HFFc6 (cell line): ENCODE data around the gene ICOSLG. TPM values are rescaled to one million over a fixed set of nuclear protein-coding genes. Genes with fewer than 3 reads are reported as not detected.
"Not testable (repeated sequence)": the region's sequence is repeated elsewhere in the genome, so short reads cannot be mapped to it uniquely, and the experiment has no call there.

ENCODE experiments used
- DNase-seq: peaks from one replicate; pipeline ENCODE4 v3.0.0-alpha.2; 2018
- H3K27ac Mint-ChIP-seq: 2 replicates; pipeline ENCODE4 v1.8.0; 2020; ENCODE audit warnings: mild to moderate bottlenecking, mixed read lengths
- H3K27me3 Mint-ChIP-seq: 2 replicates; pipeline ENCODE4 v1.8.0; 2021; ENCODE audit warnings: mild to moderate bottlenecking, moderate library complexity, mixed read lengths; ENCODE audit not compliant: insufficient read depth
- H3K36me3 Mint-ChIP-seq: 2 replicates; pipeline ENCODE4 v1.8.0; 2021; ENCODE audit warnings: low read depth, mixed read lengths
- H3K4me1 Mint-ChIP-seq: 2 replicates; pipeline ENCODE4 v1.8.0; 2020; ENCODE audit warnings: low read depth, mixed read lengths
- H3K4me3 Mint-ChIP-seq: 2 replicates; pipeline ENCODE4 v1.8.0; 2020; ENCODE audit warnings: mild to moderate bottlenecking, moderate library complexity, mixed read lengths
- H3K9me3 Mint-ChIP-seq: 2 replicates; pipeline ENCODE4 v1.8.0; 2020; ENCODE audit warnings: mild to moderate bottlenecking, mixed read lengths
- CTCF ChIP-seq: fragments of 200-600 bp; sonication (generic); IDR thresholded peaks from 2 replicates; pipeline ENCODE4 v1.5.0; 2021; ENCODE audit warnings: antibody characterized with exemption, mild to moderate bottlenecking
- total RNA-seq, 6 experiments: library from RNA; stranded (reverse); fragmentation: NEBNext Ultra II Directional; extraction: Animal tissue kit (Norgen Biotek cat#: 25700); gene quantifications; 2 replicates in 1 of 6; 3 replicates in 5 of 6; pipeline ENCODE4 v1.2.3, GENCODE V29; 2021

The ICOSLG gene
- total RNA-seq, 6 experiments from 2014 or later, result 0.07 to 0.47 (median 0.33) TPM

- H3K27ac Mint-ChIP-seq, result no peak within 1 kb of the TSS
- no peaks in the 10 kb centered on the region for H3K4me1 Mint-ChIP-seq
- H3K9me3 Mint-ChIP-seq, result no peaks in the 10 kb centered on the region
- DNase-seq, result peak; percentile 27
- H3K4me3 Mint-ChIP-seq, result peak within 1 kb of the TSS; percentile 30; the same call in 1 of the 2 replicates
- no peak for TF ChIP-seq CTCF
- H3K36me3 Mint-ChIP-seq, result no peaks in the 10 kb centered on the region
- peaks cover 11% of the 10 kb centered on the region for H3K27me3 Mint-ChIP-seq
Observed at GRCh38 chr21:44285138-44285992, 44.6 kb upstream of the ICOSLG start, which contains the start of gene AIRE. TSS of gene AIRE (plus strand) at chr21:44285876. CDS start at chr21:44286007, 131 bp downstream.

- DNase-seq, result no peak
- H3K4me1 Mint-ChIP-seq, result no peaks in the 10 kb centered on the region
- no peak for TF ChIP-seq CTCF
- H3K9me3 Mint-ChIP-seq, result no peaks in the 10 kb centered on the region
- peaks cover 14% of the 10 kb centered on the region for H3K27me3 Mint-ChIP-seq
- H3K27ac Mint-ChIP-seq, result no peak overlapping the region
- H3K36me3 Mint-ChIP-seq, result no peaks in the 10 kb centered on the region
- no peak overlapping the region for H3K4me3 Mint-ChIP-seq
Observed at GRCh38 chr21:44283948-44284347, 43.2 kb upstream of the ICOSLG start.

GRCh38 chr21:44283211-44283785 lies 42.6 kb upstream of the ICOSLG start:
- H3K27ac Mint-ChIP-seq, H3K4me1 Mint-ChIP-seq, H3K4me3 Mint-ChIP-seq, H3K9me3 Mint-ChIP-seq, H3K36me3 Mint-ChIP-seq, DNase-seq: not testable (repeated sequence)
- H3K27me3 Mint-ChIP-seq, result peaks cover 16% of the 10 kb centered on the region

GRCh38 chr21:44282370-44282769 lies 41.6 kb upstream of the ICOSLG start:
- H3K27ac Mint-ChIP-seq, result no peak overlapping the region
- no peak for TF ChIP-seq CTCF
- peaks cover 20% of the 10 kb centered on the region for H3K27me3 Mint-ChIP-seq
- no peaks in the 10 kb centered on the region for H3K36me3 Mint-ChIP-seq
- H3K9me3 Mint-ChIP-seq, result no peaks in the 10 kb centered on the region
- no peak overlapping the region for H3K4me3 Mint-ChIP-seq
- DNase-seq, result no peak
- no peaks in the 10 kb centered on the region for H3K4me1 Mint-ChIP-seq

GRCh38 chr21:44281801-44282200 lies 41.1 kb upstream of the ICOSLG start:
- no peak overlapping the region for H3K4me3 Mint-ChIP-seq
- H3K4me1 Mint-ChIP-seq, result no peaks in the 10 kb centered on the region
- DNase-seq, result no peak
- TF ChIP-seq CTCF, result no peak
- no peaks in the 10 kb centered on the region for H3K9me3 Mint-ChIP-seq
- H3K27me3 Mint-ChIP-seq, result peaks cover 20% of the 10 kb centered on the region
- no peaks in the 10 kb centered on the region for H3K36me3 Mint-ChIP-seq
- H3K27ac Mint-ChIP-seq, result no peak overlapping the region
